Activated naive CD4-positive, alpha-beta T cell treated with anti-CD3 and anti-CD28 coated beads, Interleukin-2, amount 50 U/mL, for 24 hours (primary cell): ENCODE data around the gene MIA.
"Not testable (repeated sequence)": the region's sequence is repeated elsewhere in the genome, so short reads cannot be mapped to it uniquely, and the experiment has no call there.

Experiments used
- H3K27ac Mint-ChIP-seq: one replicate; pipeline ENCODE4 v1.8.0; 2021; ENCODE audit warnings: mild to moderate bottlenecking, mixed read lengths
- H3K27me3 Mint-ChIP-seq: one replicate; pipeline ENCODE4 v1.8.0; 2021; ENCODE audit warnings: mixed read lengths
- H3K36me3 Mint-ChIP-seq: one replicate; pipeline ENCODE4 v1.8.0; 2021; ENCODE audit warnings: mixed read lengths
- H3K4me1 Mint-ChIP-seq: one replicate; pipeline ENCODE4 v1.8.0; 2021; ENCODE audit warnings: mixed read lengths
- H3K4me3 Mint-ChIP-seq: one replicate; pipeline ENCODE4 v1.8.0; 2021; ENCODE audit warnings: mild to moderate bottlenecking, mixed read lengths
- H3K9me3 Mint-ChIP-seq: one replicate; pipeline ENCODE4 v1.8.0; 2021; ENCODE audit warnings: mixed read lengths

MIA gene

GRCh38 chr19:40803170-40803856 is 28.0 kb downstream of the MIA start:
- peak overlapping the region; percentile 86 for H3K27ac Mint-ChIP-seq
- no peaks in the 10 kb centered on the region for H3K27me3 Mint-ChIP-seq
- peaks cover 4% of the 10 kb centered on the region for H3K36me3 Mint-ChIP-seq
- H3K4me3 Mint-ChIP-seq: peak overlapping the region; percentile 92
- H3K9me3 Mint-ChIP-seq: no peaks in the 10 kb centered on the region
- peaks cover 82% of the 10 kb centered on the region for H3K4me1 Mint-ChIP-seq

- Mint-ChIP-seq H3K4me3 (peak overlapping the region; percentile 92), H3K27me3 (no peaks in the 10 kb centered on the region), H3K36me3 (peaks cover 4% of the 10 kb centered on the region), H3K9me3 (no peaks in the 10 kb centered on the region), H3K4me1 (peaks cover 80% of the 10 kb centered on the region), H3K27ac (peak overlapping the region; percentile 86)
These were observed 28.8 kb downstream of the MIA start for GRCh38 chr19:40803857-40804782.

GRCh38 chr19:40804783-40805242 is 29.5 kb downstream of the MIA start:
- Mint-ChIP-seq H3K9me3 (no peaks in the 10 kb centered on the region), H3K27ac (peak overlapping the region; percentile 86), H3K4me1 (peaks cover 82% of the 10 kb centered on the region), H3K36me3 (peaks cover 4% of the 10 kb centered on the region), H3K27me3 (no peaks in the 10 kb centered on the region), H3K4me3 (peak overlapping the region; percentile 92)

- peak overlapping the region; percentile 86 for H3K27ac Mint-ChIP-seq
- no peaks in the 10 kb centered on the region for H3K27me3 Mint-ChIP-seq
- no peaks in the 10 kb centered on the region for H3K9me3 Mint-ChIP-seq
- H3K36me3 Mint-ChIP-seq: peaks cover 4% of the 10 kb centered on the region
- H3K4me3 Mint-ChIP-seq: peak overlapping the region; percentile 92
- peaks cover 83% of the 10 kb centered on the region for H3K4me1 Mint-ChIP-seq
These were observed 30.0 kb downstream of the MIA start for GRCh38 chr19:40805258-40805868.

- H3K4me3 Mint-ChIP-seq: peak overlapping the region; percentile 84
- H3K9me3 Mint-ChIP-seq: no peaks in the 10 kb centered on the region
- H3K27ac Mint-ChIP-seq: peak overlapping the region; percentile 96
- H3K27me3 Mint-ChIP-seq: no peaks in the 10 kb centered on the region
- H3K4me1 Mint-ChIP-seq: peaks cover 87% of the 10 kb centered on the region
- peaks cover 4% of the 10 kb centered on the region for H3K36me3 Mint-ChIP-seq
These were observed 31.3 kb downstream of the MIA start for GRCh38 chr19:40806423-40807146.

DNA sequence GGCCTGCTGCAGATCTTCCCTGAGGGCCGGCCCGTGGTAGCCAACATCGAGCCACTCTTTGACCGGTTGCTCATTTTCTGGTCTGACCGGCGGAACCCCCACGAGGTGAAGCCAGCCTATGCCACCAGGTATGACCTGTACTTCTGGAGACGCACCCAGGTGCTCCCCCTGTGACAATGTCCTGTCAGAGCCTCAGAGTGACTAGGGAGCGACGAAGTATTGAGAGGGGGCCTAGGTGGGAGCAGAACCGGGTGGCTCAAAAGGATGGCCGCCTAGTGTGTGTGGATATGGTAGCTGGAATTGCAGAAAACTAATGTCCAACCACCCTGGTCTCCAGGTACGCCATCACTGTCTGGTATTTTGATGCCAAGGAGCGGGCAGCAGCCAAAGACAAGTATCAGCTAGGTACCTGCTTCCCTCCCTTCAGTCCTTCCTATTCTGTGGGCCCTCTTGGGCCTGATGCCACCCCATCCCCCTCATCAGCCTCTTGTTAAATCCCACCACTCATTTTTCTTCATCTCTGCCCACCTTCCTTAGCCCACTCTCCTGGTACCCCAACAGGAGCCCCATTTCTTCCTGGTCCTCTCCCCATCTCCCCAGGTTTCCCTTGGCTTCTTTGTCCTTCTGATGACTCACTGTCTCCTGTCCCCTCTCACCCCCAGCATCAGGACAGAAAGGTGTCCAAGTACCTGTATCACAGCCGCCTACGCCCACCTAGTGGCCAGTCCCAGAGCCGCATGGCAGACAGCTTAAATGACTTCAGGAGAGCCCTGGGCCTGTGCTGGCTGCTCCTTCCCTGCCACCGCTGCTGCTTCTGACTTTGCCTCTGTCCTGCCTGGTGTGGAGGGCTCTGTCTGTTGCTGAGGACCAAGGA is 32.1 kb downstream of the MIA start:
- H3K4me1 Mint-ChIP-seq: peaks cover 86% of the 10 kb centered on the region
- peak overlapping the region; percentile 84 for H3K4me3 Mint-ChIP-seq
- H3K27ac Mint-ChIP-seq: peak overlapping the region; percentile 96
- H3K27me3 Mint-ChIP-seq: no peaks in the 10 kb centered on the region
- peaks cover 3% of the 10 kb centered on the region for H3K36me3 Mint-ChIP-seq
- no peaks in the 10 kb centered on the region for H3K9me3 Mint-ChIP-seq

DNA sequence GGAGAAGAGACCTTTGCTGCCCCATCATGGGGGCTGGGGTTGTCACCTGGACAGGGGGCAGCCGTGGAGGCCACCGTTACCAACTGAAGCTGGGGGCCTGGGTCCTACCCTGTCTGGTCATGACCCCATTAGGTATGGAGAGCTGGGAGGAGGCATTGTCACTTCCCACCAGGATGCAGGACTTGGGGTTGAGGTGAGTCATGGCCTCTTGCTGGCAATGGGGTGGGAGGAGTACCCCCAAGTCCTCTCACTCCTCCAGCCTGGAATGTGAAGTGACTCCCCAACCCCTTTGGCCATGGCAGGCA is 32.7 kb downstream of the MIA start:
- H3K27me3 Mint-ChIP-seq: no peaks in the 10 kb centered on the region
- peaks cover 3% of the 10 kb centered on the region for H3K36me3 Mint-ChIP-seq
- peak overlapping the region; percentile 90 for H3K27ac Mint-ChIP-seq
- H3K4me3 Mint-ChIP-seq: peak overlapping the region; percentile 72
- peaks cover 86% of the 10 kb centered on the region for H3K4me1 Mint-ChIP-seq
- no peaks in the 10 kb centered on the region for H3K9me3 Mint-ChIP-seq

DNA sequence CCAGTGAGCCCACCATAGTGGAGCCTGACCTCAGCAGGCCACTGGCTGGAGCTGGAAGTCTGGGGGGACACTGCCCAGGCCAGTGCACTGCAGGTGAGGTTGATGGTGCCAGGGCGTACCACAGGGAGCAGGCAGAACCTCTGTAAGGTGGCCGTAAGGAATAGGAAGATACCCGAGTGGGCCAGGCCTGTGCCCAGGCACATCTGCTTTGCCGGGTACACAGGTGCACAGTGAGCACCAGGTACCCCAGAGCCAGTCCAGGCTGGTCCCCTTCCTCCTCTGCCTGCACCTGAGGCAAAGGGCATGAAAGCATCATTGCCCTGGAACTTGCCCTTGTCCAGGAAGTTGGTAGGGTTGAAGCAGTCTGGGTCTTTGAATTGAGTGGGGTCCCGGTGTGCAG is 33.2 kb downstream of the MIA start:
- Mint-ChIP-seq H3K9me3 (no peaks in the 10 kb centered on the region), H3K36me3 (peaks cover 3% of the 10 kb centered on the region), H3K4me3 (peak overlapping the region; percentile 15), H3K27me3 (no peaks in the 10 kb centered on the region), H3K27ac (no peak overlapping the region), H3K4me1 (peaks cover 83% of the 10 kb centered on the region)

GRCh38 chr19:40809358-40810086 is 34.2 kb downstream of the MIA start:
- Mint-ChIP-seq H3K36me3 (peaks cover 3% of the 10 kb centered on the region), H3K27ac (peak overlapping the region; percentile 35), H3K9me3 (no peaks in the 10 kb centered on the region), H3K27me3 (no peaks in the 10 kb centered on the region), H3K4me3 (peak overlapping the region; percentile 49), H3K4me1 (peaks cover 72% of the 10 kb centered on the region)

DNA sequence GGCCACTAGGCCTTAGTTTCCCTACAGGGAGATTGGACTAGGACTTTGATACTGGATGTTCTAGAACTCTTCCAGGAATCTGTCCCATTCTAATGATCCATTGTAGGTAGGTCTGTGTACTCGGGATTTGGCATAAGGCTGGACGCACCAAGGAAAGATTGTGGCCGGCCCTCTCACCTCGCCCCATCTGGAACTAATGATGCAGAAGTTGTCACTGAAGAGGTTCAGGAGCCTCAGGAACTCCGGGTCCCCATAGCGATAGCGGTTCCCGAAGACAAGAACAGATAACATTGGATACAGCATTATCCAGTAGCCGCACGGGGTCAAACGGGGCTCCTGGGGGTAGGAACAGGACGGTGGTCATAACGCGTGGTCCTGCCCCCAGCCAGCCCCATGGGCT is 34.8 kb downstream of the MIA start:
- Mint-ChIP-seq H3K4me3 (peak overlapping the region; percentile 39), H3K36me3 (peaks cover 3% of the 10 kb centered on the region), H3K27me3 (no peaks in the 10 kb centered on the region), H3K27ac (peak overlapping the region; percentile 35), H3K4me1 (peaks cover 66% of the 10 kb centered on the region), H3K9me3 (no peaks in the 10 kb centered on the region)

DNA sequence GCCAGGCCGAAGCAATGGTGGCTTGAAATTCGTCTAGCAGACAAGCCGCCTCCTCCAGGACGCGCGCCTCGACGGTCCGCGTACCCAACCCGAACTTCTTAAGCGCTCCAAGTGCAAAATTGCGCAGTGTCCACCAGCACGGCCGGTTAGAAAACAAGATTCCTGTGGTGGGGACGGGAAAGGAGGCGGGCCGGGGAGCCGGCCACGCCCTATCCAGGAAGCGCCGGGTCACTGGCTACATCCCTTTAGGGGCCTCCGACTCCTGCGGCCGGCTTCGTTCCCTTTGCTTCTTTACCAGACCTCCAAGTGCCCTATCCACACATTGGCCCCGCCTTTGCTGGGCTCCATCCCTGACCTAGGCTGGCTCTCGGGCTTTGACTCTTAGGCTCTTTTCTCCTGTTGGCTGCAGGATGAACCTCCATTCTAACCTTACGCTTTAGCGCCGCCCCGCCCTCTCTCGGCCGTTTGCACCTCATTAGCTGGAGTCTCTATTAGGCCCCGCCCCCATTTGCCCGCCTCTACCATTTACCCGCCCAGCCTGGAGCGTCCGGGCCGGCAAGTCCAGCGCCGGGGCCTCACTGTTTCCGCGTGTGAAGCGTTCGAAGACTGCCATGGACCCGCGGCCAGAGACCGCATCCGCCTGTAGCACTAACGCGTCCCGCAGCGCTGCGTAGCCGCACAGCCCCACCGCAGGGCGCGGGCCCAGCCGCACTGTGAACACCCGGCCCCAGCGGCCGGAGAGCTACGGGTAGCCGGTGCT is 35.5 kb downstream of the MIA start:
- H3K4me3 Mint-ChIP-seq: peak overlapping the region; percentile 93

DNA sequence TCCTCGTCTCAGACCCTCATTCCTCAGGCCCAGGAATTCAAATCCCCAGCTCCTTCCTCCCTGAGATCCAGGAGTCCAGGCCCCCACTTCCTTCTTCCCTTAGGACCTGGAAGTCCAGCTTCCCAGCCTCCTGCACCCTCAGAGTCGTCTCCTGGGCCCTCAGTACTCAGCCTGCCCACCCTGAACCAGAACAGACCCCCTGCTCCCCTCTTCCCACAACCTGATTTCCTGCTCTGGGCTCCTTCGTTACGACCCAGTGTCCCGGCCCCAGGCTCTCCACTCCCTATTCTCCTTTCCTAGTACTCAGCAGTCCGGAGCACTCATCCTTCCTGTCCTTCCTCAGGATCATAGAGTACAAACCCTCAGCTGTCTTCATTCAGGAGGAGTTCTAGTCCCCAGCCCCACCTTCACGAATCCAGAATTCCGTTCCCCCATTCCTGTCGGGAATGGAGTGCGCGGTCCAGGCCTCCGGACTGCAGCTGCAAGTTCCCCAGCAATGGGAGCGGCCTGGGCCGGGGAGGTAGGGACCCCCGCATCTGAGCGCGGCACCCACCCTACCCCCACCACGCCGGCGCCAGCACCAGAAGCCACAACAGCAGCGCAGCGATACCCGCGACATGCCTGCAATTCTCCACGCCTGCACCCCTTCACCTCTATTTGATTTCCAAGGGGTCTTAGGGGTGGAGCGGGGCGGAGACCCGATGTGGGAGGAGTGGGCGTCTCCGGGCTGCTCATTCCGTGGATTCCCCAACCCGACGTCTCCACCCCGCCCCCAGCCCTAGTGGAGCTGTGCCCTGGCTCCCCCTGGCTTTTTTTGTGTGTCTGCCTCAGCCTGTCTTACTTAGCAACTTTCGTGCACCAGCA is 36.4 kb downstream of the MIA start:
- peak overlapping the region; percentile 84 for H3K27ac Mint-ChIP-seq
- peaks cover 51% of the 10 kb centered on the region for H3K4me1 Mint-ChIP-seq
- no peaks in the 10 kb centered on the region for H3K27me3 Mint-ChIP-seq
- peaks cover 3% of the 10 kb centered on the region for H3K36me3 Mint-ChIP-seq
- H3K9me3 Mint-ChIP-seq: no peaks in the 10 kb centered on the region
- peak overlapping the region; percentile 93 for H3K4me3 Mint-ChIP-seq

More for the DNA sequence above, 35.5 kb downstream of the MIA start:
- H3K27me3 Mint-ChIP-seq, H3K9me3 Mint-ChIP-seq, H3K36me3 Mint-ChIP-seq: not testable (repeated sequence)
- H3K4me1 Mint-ChIP-seq: peaks cover 59% of the 10 kb centered on the region
- peak overlapping the region; percentile 72 for H3K27ac Mint-ChIP-seq

DNA sequence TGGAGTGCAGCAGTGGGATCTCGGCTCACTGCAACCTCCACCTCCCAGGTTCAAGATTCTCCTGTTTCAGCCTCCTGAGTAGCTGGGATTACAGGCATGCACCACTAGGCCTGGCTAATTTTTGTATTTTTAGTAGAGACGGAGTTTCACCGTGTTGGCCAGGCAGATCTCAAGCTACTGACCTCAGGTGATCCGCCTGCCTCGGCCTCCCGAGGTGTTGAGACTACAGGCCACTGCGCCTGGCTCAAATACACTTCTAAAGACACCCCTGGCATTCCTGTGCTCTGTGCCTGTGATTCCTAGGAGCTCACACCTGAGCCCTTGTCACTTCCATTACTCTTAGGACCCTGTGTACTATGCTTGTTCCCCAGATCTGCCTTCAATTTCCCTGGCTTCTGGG is 37.2 kb downstream of the MIA start:
- not testable (repeated sequence) for H3K9me3 Mint-ChIP-seq, H3K36me3 Mint-ChIP-seq
- peaks cover 43% of the 10 kb centered on the region for H3K4me1 Mint-ChIP-seq

More for the DNA sequence above, 37.2 kb downstream of the MIA start:
- Mint-ChIP-seq H3K27ac (peak overlapping the region; percentile 86), H3K4me3 (peak overlapping the region; percentile 93)
- H3K27me3 Mint-ChIP-seq: not testable (repeated sequence)
